Sigmoid colon (tissue), 7 donors: ENCODE data around the gene ZNF512. TPM values are rescaled to one million over a fixed set of nuclear protein-coding genes. Genes with fewer than 3 reads are reported as not detected.
"Not testable (repeated sequence)": the region's sequence is repeated elsewhere in the genome, so short reads cannot be mapped to it uniquely, and the experiment has no call there.

Source experiments
- DNase-seq: peaks from one replicate; pipeline ENCODE4 v3.0.0-alpha.2; 2019
- H3K27ac ChIP-seq, 4 donors: fragments of 200-600 bp; sonication (generic); one replicate each; pipeline ENCODE4 v1.5.1; 2016 to 2019; ENCODE audit warnings: mild to moderate bottlenecking in 1 of 4
- H3K27me3 ChIP-seq, 3 donors: fragments of 200-600 bp; sonication (generic); one replicate each; pipeline ENCODE4 v1.5.1; 2019; ENCODE audit warnings: mild to moderate bottlenecking in 1 of 3
- H3K36me3 ChIP-seq, 4 donors: fragments of 200-600 bp; sonication (generic); one replicate each; pipeline ENCODE4 v1.5.1; 2016 to 2019
- H3K4me1 ChIP-seq, 4 donors: fragments of 200-600 bp; sonication (generic); one replicate each; pipeline ENCODE4 v1.5.1; 2017 to 2019
- H3K4me3 ChIP-seq, 4 donors: fragments of 200-600 bp; sonication (generic); one replicate each; pipeline ENCODE4 v1.5.1; 2017 to 2019; ENCODE audit warnings: mild to moderate bottlenecking in 2 of 4, moderate library complexity in 1 of 4
- H3K9me3 ChIP-seq, 4 donors: fragments of 200-600 bp in 3 of 4; sonication (generic) in 3 of 4; one replicate each; pipeline versions ENCODE4 v1.5.1 to v1.6.1; 2013 to 2019
- EP300 ChIP-seq, 4 donors: sonication (generic); formaldehyde crosslinking; IDR thresholded peaks; one replicate each; pipeline ENCODE4 v1.6.1; 2017; ENCODE audit warnings: antibody characterized with exemption in 4 of 4
- POLR2A ChIP-seq, 2 donors: fragments of 450-650 bp; IDR thresholded peaks; one replicate each; pipeline ENCODE4 v1.6.1; 2016; ENCODE audit warnings: antibody characterized with exemption in 2 of 2, mild to moderate bottlenecking in 2 of 2, moderate library complexity in 2 of 2
- POLR2AphosphoS5 ChIP-seq, 4 donors: sonication (generic); formaldehyde crosslinking; IDR thresholded peaks; one replicate each; pipeline ENCODE4 v1.6.1; 2017; ENCODE audit warnings: antibody characterized with exemption in 4 of 4
- WGBS, 2 donors: extraction: QIAGEN DNeasy Blood & Tissue Kit; methylation state at CpG; one replicate each; pipeline ENCODE4 v1.1.7; 2013; 5-methylcytosine and 5-hydroxymethylcytosine counted together
- intact Hi-C: fragments of 100-400 bp; cut with DNase I; formaldehyde crosslinking; loops from one replicate; pipeline ENCODE4 v1.15.1; 2023
- polyA plus RNA-seq, 3 donors: library from polyadenylated mRNA; stranded (reverse); fragments of 200-250 nt; gene quantifications; one replicate each; pipeline ENCODE4 v1.2.3, GENCODE V29; 2013
- total RNA-seq, 4 donors: library from RNA; depleted of rRNA; stranded (reverse); fragments of >200 nt; gene quantifications; one replicate each; pipeline ENCODE4 v1.1.0, GENCODE V29; 2016
- TF ChIP-seq, protein P1 (sequence below), 4 experiments: fragments of 450-650 bp in 3 of 4; fragments of 200-600 bp in 1 of 4; IDR thresholded peaks; one replicate each; pipeline ENCODE4 v1.5.1; 2016 to 2019; ENCODE audit warnings: antibody characterized with exemption in 4 of 4, mild to moderate bottlenecking in 3 of 4, moderate library complexity in 2 of 4
- donor health status: healthy with polysubstance abuse.
- donor health status: Bipolar disorder and iron deficiency.
- donor health status: healthy.

Gene ZNF512
- total and polyA plus RNA-seq, 7 donors: 3.9 to 44.3 (median 30.7) TPM

GRCh38 chr2:27624943-27625342, 42.1 kb downstream of the ZNF512 start:
- no peak overlapping the region for H3K27ac ChIP-seq
- no peak for TF ChIP-seq POLR2AphosphoS5 (IDR thresholded peaks at IDR 0.05)
- TF ChIP-seq, protein P1, sequence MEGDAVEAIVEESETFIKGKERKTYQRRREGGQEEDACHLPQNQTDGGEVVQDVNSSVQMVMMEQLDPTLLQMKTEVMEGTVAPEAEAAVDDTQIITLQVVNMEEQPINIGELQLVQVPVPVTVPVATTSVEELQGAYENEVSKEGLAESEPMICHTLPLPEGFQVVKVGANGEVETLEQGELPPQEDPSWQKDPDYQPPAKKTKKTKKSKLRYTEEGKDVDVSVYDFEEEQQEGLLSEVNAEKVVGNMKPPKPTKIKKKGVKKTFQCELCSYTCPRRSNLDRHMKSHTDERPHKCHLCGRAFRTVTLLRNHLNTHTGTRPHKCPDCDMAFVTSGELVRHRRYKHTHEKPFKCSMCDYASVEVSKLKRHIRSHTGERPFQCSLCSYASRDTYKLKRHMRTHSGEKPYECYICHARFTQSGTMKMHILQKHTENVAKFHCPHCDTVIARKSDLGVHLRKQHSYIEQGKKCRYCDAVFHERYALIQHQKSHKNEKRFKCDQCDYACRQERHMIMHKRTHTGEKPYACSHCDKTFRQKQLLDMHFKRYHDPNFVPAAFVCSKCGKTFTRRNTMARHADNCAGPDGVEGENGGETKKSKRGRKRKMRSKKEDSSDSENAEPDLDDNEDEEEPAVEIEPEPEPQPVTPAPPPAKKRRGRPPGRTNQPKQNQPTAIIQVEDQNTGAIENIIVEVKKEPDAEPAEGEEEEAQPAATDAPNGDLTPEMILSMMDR (IDR thresholded peaks at IDR 0.05): no peak
- no peak for TF ChIP-seq POLR2A (IDR thresholded peaks at IDR 0.05)
- no peak for TF ChIP-seq EP300 (IDR thresholded peaks at IDR 0.05)
- DNase-seq: no peak
- peaks cover 0 to 23% (median 14%) of the 10 kb centered on the region in 4 donors for H3K4me1 ChIP-seq
- no peaks in the 10 kb centered on the region for H3K9me3 ChIP-seq
- intact Hi-C loops: loop anchor here (5.0 kb wide), 1 partner anchor 133 kb away; no protein-coding TSS in a partner anchor
- no peaks in the 10 kb centered on the region for H3K27me3 ChIP-seq
- H3K4me3 ChIP-seq: no peak overlapping the region
- peaks cover 7 to 44% (median 15%) of the 10 kb centered on the region in 4 donors for H3K36me3 ChIP-seq

GRCh38 chr2:27626323-27626722, 43.5 kb downstream of the ZNF512 start:
- 91 to 92% methylated on average over 1 of the region's 1 CpG for WGBS, 2 donors
- not testable (repeated sequence) for H3K27me3 ChIP-seq, H3K9me3 ChIP-seq, DNase-seq, H3K4me3 ChIP-seq
- Histone ChIP-seq H3K4me1 (peaks cover 0 to 25% (median 18%) of the 10 kb centered on the region in 4 donors), H3K27ac (peak overlapping the region in 2 of 4 donors; percentile 17 to 80), H3K36me3 (peaks cover 4 to 41% (median 14%) of the 10 kb centered on the region in 4 donors)
- intact Hi-C loops: loop anchor here (5.0 kb wide), 1 partner anchor 134 kb away; no protein-coding TSS in a partner anchor

- H3K27ac ChIP-seq: peak overlapping the region in 2 of 4 donors; percentile 17 to 80
- H3K36me3 ChIP-seq: peaks cover 0 to 41% (median 15%) of the 10 kb centered on the region in 4 donors
- not testable (repeated sequence) for H3K4me3 ChIP-seq, H3K27me3 ChIP-seq, H3K9me3 ChIP-seq, DNase-seq
- peaks cover 0 to 25% (median 18%) of the 10 kb centered on the region in 4 donors for H3K4me1 ChIP-seq
- WGBS, 2 donors: 42 to 54% methylated on average over 3 of the region's 3 CpGs
- intact Hi-C loops: loop anchor here (5.0 kb wide), 1 partner anchor 135 kb away; no protein-coding TSS in a partner anchor
Measured at GRCh38 chr2:27626921-27627320, 44.1 kb downstream of the ZNF512 start.

DNA sequence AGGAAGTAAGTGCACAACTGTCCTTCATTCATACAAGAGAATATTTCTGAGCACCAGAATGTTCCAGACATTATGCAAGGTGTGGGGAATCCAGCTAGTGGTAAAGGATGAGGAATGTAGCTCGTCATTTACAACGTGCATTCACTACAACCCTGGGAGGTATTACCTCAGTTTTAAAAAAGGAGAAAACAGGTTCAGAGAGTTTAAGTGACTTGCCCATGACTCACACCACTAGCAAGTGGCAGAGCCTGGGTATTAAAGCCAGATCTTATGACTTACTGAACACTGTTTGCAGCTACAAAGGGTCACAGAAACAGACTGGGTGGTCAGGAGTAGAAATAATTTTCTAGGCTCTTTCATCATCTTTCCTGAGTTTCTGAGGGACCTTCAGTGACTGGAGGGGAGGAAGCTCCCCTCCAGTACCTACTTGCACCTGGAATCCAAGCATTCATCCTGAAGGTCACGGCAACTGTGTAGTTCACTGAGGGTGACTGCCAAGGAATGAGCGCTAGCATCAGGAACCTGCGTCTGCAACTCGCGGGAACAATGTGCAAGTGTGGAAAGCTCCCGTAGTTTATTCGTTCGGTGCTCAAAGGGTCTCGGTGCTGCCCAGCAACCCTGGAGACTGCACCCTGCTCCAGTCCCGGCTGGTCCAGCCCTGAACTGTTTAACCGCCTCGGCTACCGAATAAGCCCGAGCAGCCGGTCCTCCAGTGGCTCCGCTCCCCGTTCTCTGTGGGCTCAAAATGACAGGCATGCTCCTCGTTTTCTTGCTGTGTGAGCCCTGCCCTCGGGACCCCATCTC, 45.3 kb downstream of the ZNF512 start:
- H3K4me3 ChIP-seq: peak overlapping the region; percentile 60 to 94 (median 70)
- H3K36me3 ChIP-seq: peaks cover 0 to 41% (median 16%) of the 10 kb centered on the region in 4 donors
- no peaks in the 10 kb centered on the region for H3K27me3 ChIP-seq
- H3K9me3 ChIP-seq: no peaks in the 10 kb centered on the region
- intact Hi-C loops: loop anchor here (5.0 kb wide), 1 partner anchor 136 kb away; no protein-coding TSS in a partner anchor
- no peak for TF ChIP-seq POLR2A (IDR thresholded peaks at IDR 0.05)
- 4 to 7% methylated on average over 21 of the region's 21 CpGs for WGBS, 2 donors
- peaks cover 0 to 25% (median 18%) of the 10 kb centered on the region in 4 donors for H3K4me1 ChIP-seq
- DNase-seq: no peak
- peak overlapping the region; percentile 67 to 80 (median 76) for H3K27ac ChIP-seq

GRCh38 chr2:27628767-27629709, 46.2 kb downstream of the ZNF512 start, which contains the start of the genes CCDC121 and GPN1:
TSS of gene CCDC121 (minus strand) at chr2:27629012. CDS start at chr2:27627799, 1,213 bp downstream.
TSS of gene GPN1 (plus strand) at chr2:27629050. CDS start at chr2:27629059, 9 bp downstream.
- Histone ChIP-seq H3K27me3 (no peaks in the 10 kb centered on the region), H3K9me3 (no peaks in the 10 kb centered on the region), H3K4me3 (peak within 1 kb of the TSS; percentile 60 to 94 (median 70)), H3K4me1 (peaks cover 0 to 25% (median 18%) of the 10 kb centered on the region in 4 donors), H3K36me3 (peaks cover 0 to 41% (median 16%) of the 10 kb centered on the region in 4 donors), H3K27ac (peak within 1 kb of the TSS; percentile 67 to 80 (median 76))
- intact Hi-C loops: loop anchor here (5.0 kb wide), 1 partner anchor 137 kb away; no protein-coding TSS in a partner anchor
- TF ChIP-seq, protein P1 (IDR thresholded peaks at IDR 0.05): no peak
- peak; percentile 30 to 82 (median 54) for TF ChIP-seq POLR2AphosphoS5 (IDR thresholded peaks at IDR 0.05)
- peak in 1 of 2 donors; percentile 14 for TF ChIP-seq POLR2A (IDR thresholded peaks at IDR 0.05)
- 1% methylated on average over 44 of the region's 44 CpGs for WGBS, 2 donors
- DNase-seq: peak; percentile 90

DNA sequence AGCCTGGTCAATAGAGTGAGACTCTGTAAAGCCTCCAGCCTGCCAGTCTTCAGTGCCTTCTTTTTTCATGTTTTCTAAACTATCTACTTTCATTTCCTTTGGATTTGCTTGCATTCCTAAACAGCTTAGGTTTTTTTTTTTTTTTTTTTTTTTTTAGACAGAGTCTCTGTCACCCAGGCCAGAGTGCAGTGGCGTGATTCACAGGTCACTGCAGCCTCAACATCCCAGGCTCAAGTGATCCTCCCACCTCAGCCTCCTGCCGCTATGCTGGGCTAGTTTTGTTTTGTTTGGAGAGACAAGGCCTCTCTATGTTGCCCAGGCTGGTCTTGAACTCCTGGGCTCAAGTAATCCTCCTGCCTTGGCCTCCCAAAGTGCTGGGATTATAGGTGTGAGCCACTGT, 47.4 kb downstream of the ZNF512 start:
- H3K4me3 ChIP-seq, DNase-seq, H3K27ac ChIP-seq, H3K9me3 ChIP-seq, intact Hi-C loops, H3K27me3 ChIP-seq: not testable (repeated sequence)
- Histone ChIP-seq H3K4me1 (peaks cover 0 to 25% (median 18%) of the 10 kb centered on the region in 4 donors), H3K36me3 (peaks cover 9 to 50% (median 25%) of the 10 kb centered on the region in 4 donors)
- WGBS, 2 donors: 97 to 99% methylated on average over 2 of the region's 2 CpGs
